Colon (tissue), 2 donors: ENCODE measurements around the gene ZNF385C.
A peak's percentile ranks its signal among the peaks of the same experiment; 100 is the strongest.
"Not testable (repeated sequence)": the region's sequence is repeated elsewhere in the genome, so short reads cannot be mapped to it uniquely, and the experiment has no call there.

ENCODE experiments used
- FAIRE-seq: peaks from 2 replicates; lab custom pipeline; 2012; peaks lifted over from hg19 to GRCh38; lab: Jason Lieb, UNC
- donor health status: control.
- donor health status: control.

ZNF385C gene, protein sequence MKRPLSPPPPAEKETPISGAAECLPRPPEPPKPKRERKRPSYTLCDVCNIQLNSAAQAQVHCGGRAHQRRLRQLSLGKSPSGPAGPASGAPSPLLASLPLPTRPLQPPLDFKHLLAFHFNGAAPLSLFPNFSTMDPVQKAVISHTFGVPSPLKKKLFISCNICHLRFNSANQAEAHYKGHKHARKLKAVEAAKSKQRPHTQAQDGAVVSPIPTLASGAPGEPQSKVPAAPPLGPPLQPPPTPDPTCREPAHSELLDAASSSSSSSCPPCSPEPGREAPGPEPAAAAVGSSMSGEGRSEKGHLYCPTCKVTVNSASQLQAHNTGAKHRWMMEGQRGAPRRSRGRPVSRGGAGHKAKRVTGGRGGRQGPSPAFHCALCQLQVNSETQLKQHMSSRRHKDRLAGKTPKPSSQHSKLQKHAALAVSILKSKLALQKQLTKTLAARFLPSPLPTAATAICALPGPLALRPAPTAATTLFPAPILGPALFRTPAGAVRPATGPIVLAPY

DNA sequence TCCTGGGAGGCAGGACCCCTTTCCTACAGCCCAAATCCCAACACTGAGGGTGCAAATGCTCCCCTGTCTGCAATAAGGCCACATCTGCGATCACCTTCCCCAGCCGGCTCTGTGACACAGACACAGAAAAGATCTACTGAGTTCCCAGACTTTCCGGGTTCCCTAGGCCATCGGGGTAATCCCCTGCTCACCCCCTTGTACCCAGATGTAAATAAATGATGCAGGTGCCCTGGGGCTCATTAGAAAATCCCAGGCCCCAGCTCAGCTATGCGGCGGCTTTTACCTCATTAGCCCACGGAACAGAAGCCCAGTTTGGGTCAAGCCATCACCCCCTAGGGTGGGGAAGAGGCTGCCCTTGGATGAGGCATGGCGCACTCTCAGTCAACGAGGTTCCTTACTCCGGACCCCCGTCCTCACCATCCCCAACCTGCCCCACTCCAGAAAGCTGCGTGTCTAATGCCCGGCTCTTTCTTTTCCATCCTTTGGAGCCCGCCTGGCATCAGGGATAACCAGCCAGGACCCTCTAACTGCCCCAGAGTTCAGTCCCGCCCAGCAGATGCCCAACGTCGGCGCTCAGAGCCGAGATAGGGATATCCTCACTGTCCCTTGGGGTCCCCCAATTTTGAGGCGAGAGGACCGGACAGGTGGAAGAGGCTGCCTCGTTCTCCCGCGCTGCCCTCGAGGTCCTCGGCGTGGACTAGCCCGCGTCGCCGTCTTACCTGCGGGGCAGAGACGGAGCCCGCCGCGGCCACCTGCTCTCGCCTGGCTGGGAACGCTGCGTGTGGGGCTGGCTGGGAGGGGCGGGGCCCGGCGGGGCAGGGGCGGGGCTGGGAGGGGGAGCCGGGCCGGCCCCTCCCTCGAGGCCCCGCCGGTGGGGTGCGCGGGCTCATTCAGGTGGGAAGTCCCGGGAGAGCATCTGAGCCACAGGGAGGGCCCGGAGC is at the start of gene ZNF385C:
Gene ZNF385C (minus strand): TSS at position 783 of the 941 bp plus-strand sequence. CDS start 35,417 bp downstream, outside the sequence.
- no peak for FAIRE-seq

DNA sequence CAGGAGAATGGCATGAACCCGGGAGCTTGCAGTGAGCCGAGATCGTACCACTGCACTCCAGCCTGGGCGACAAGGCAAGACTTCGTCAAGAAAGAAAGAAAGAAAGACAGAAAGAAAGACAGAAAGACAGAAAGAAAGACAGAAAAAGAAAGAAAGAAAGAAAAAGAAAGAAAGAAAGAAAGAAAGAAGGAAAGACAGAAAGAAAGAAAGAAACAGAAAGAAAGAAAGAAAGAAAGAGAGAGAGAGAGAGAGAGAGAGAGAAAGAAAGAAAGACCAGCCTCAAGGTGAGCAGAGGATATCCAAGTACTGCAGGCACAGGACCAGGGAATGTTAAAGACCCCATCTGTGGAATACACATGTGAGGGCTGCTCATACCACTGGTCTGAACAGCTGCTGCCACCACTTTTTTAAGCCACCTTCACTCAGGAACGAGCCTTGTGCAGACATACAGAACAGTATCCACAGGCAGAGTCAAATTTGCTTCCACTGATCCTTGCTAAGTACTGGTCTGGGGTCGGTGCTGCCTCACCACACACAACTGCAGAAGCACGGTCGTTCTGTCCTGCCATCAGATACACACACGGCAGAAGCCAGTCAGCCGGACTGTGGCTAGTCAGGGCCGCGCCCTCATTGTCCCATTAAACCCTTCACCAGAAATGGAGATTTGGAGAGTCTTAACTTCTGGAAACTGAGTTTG is 48.8 kb upstream of the ZNF385C start:
- no peak for FAIRE-seq

DNA sequence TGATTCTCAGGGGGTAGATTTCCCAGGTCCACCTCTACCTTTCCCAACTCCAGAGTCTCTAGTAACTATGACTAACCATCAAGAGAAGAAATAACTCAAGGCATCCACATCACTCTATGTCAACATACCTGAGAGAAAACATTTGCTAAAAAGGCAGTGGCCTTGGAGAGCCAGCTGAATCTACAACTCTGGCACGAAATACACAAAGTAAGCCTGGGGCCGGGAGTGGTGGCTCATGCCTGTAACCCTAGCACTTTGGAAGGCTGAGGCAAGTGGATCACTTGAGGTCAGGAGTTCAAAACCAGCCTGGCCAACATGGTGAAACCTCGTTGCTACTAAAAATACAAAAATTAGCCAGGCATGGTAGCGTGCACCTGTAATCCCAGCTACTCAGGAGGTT is 44.9 kb upstream of the ZNF385C start:
- not testable (repeated sequence) for FAIRE-seq

DNA sequence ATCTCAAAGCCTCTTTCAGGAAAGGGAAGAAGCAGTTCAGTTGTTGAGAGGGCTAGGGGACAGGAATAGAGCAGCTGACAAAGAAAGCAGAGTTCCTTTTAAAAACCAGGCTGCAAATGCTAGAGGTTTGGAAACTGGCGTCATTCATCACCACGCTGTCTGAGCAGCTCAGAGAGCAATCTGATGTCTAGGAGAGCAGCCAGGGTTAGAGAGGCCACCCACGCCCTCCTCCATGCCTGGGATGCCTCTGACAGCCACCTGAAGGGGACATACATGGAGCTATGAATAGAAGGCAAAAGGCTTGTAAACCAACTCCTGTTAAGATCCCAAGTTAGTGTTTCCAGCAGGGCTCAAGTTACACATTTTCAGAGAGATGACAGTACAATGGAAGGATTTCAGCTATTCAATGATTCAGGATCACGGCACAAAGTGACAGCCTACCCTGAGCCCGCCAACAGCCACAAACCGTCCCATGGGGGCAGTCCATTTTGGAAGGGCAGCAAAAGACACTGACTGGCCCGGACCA is 44.2 kb upstream of the ZNF385C start:
- FAIRE-seq, result no peak

DNA sequence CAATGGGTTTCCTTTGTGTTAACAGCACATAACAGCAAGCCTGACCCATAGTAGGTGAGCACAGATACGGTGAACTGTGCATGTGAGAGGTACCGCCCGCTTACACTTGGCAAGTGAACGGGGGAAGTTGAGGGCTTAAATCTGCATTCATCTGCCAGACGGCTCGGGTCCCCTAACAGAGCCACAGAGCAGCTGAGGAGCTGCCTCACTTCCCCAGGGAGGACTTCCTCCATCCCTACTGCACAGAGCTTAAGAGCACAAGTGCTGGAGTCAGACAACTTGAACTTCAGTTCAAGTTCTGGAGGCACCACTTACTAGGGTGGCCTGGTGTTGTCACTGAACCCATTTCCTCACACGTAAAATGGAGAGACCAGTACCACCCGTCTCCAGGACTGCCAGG is 43.1 kb upstream of the ZNF385C start:
- no peak for FAIRE-seq

DNA sequence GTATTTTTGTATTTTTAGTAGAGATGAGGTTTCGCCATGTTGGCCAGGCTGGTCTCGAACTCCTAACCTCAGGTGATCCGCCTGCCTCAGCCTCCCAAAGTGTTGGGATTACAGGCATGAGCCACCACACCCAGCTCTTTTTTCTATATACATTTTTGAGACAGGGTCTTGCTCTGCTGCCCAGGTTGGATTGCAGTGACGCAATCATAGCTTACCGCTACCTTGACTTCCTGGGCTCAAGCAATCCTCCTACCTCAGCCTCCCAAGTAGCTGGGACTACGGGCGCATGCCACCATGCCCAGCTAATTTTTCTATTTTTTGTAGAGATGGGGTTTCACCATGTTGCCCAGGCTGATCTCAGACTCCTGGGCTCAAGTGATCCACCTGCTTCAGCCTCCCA is 42.4 kb upstream of the ZNF385C start:
- FAIRE-seq, result not testable (repeated sequence)

DNA sequence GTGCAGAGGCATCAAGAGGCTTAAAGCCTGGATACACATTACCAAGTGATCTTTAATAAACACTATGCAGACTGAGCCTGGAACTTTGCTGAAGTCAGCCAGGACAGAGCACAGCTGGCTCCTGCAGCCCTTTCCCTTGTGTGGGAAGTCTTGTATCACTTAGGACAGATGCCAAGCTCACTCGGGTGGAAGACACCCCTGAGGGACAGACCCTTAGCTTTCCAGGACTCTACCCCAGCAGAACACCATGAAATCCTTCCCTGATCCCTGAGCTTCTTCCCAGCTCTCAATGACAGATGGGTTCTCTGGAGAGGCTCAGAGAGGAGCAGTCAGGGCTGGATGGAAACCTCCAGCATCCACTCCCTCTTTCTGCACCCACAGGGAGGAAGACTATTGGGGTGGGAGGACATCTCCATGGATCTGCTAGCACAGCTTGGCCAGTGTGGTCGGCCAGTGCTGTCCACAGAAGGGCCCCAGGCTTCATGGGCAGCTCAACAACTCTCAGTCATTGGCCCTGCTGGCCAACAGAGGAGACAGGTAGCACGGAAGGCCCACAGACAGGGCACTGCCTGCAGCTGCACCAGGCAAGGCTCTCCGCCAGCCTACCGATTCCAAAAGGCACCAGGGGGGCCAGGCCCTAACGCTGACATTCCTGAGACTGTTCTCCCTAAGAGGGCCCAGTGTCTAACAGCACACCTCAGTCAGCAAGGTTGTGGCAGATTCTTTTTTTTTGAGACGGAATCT is 40.6 kb upstream of the ZNF385C start:
- FAIRE-seq, result no peak

DNA sequence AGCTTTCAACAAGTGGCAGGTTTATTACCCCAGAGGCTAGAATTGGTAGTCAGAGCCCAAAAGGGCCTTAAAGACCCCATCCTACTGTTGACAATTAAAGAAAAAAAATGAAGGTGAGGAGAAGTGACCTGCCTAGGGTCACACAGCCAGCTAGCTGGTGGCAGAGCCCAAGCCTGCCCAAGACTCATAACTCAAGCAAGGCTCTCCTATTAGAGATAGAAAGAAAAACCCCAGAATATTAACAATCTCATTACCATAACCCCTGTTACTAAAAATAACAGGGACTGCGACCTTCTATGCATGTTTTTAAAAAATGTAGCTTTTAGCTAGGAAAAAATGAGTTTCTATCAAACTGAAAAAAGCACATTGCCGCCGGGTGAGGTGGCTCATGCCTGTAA is 38.4 kb upstream of the ZNF385C start:
- no peak for FAIRE-seq

DNA sequence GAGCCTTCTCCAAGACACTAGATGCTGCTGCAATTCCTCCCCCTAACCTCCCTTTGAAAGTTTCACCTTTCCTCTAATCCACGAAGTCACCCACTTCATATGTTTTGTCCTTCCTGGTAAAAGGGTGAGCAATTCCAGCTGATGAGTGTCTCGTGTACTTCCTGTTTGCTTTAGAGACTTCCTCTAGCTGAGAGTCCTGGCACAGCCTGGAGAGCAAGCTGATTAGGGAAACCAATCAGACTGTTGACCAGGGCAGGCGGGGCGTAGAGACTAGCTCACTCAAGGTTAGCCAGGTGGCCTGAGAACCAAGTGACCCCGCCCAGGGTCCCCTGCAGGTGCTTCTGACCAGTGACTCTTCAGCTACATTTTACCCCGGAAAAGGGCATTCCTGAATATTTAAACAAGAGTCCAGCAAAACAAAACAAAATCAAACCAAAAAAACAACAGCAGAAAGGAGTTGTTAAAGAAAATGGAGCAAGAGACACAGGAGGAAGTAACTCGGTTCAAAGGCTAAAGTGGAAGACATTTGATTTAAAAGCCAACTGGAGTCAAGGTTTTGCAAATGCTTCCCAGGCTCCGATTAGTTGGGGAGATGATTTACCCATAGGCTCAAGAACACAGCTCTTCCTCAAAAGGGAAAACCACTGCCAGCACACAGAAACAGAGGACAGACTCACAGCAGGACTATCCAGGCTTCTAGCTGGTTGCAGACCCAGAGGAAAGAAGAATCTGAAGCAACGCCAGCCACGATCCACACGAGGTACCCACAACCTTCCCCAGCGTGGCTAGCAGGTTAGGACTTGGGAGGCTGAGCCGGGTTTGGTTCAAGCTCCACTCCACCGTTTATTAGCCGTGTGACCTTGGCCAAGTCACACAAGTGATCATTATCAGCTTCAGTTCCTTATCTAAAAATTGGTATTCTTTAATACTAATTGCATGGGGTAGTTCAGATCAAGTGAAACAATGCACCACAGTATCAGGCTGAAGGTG is 37.7 kb upstream of the ZNF385C start:
- peak; percentile 18 for FAIRE-seq

DNA sequence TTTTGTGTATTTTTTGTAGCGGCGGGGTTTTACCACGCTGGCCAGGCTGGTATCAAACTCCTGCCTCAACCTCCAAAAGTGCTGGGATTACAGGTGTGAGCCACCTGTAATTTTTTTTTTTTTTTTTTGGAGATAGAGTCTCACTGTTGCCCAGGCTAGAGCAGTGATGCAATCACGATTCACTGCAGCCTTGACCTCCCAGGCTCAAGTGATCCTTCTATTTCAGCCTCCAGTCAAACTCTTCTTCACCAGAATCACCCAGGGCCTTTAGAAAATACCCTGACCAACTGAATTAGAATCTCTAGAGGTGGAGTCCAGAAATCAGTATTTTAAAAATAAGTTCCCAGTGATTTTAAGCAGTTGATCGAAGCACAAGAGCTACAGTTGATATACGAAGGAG is 36.9 kb upstream of the ZNF385C start:
- no peak for FAIRE-seq

DNA sequence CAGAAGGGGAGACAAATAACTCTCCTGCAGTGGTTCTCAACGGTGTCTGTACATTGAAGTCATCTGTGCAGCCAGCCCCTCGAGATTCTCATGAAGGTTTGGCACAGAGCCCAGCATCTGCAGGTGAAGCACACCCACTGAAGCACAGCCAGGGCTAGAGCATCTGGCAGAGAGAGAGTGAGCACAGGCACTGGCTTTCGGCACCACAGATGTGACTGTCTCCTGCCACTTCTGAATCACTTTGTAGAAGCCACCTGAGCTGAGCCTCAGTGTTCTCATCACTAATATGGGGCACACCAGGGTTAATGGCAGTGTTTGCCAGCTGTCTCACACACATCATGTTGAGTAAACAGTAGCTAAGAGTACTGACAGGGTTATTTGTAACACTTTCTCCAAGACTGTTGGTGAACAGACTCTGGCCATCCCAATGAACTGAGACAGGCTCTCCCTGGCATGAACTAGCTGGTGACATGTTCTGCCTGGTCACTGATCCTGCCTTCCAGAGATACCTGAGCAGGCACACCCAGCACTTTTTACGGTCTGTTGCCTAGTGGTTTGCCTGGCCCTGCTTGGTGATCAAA is 35.3 kb upstream of the ZNF385C start:
- FAIRE-seq, result no peak

DNA sequence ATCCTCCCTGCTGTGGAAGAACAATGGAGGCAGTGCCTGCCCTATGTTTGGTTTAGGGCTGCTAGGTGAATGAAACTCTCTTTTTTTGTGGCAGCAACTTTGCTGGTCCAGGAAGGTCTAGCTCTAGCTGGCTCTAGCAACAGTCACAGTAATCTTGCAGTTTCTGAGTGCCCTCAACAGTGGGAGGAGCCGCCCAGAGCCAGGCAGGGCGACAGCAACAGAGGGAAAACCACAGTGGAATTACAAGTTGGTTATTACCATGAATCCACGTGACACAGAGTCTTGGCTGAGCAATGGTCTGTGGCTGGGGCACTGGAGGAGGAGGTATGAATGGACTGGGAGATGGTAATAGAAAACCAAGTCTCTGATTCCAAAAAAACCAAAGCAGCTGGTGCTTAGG is 34.7 kb upstream of the ZNF385C start:
- no peak for FAIRE-seq

DNA sequence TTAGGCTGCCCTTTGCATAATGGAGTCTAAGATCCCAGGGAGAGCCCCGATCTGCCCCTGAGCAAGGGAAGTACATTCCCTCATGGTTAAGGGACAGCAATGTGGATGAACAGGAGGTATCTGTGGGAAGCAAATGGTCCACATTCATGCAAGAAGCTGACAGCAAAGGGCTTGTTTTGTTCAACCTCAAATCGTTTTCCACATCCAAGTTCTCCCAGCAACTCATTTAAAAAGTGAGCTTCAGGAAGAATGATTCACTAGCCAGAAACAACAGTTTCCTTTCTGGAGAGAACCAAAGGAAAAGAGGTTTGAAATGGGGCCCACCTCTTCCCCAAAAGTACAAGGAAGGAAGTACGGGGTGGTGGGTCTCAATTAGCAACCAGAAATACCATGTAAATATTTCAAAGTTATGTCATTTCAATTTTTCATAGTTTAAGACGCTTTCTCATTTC is 33.7 kb upstream of the ZNF385C start:
- FAIRE-seq, result no peak

DNA sequence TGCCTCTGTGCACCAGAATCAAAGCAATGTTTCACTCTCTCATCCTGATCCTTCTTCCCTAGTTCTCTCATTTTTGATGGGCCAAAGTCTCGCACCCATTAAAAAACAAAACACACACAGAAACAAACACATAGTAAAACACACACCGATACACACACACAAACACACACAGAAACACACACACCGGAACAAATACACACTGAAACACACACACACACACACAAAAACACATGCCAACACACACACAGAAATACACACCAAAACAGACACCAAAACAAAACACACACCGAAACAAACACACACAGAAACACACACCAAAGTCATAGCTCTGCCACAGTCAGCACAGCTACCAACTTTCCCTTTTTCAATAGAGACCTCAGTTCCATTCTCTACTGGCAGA is 33.0 kb upstream of the ZNF385C start:
- no peak for FAIRE-seq

DNA sequence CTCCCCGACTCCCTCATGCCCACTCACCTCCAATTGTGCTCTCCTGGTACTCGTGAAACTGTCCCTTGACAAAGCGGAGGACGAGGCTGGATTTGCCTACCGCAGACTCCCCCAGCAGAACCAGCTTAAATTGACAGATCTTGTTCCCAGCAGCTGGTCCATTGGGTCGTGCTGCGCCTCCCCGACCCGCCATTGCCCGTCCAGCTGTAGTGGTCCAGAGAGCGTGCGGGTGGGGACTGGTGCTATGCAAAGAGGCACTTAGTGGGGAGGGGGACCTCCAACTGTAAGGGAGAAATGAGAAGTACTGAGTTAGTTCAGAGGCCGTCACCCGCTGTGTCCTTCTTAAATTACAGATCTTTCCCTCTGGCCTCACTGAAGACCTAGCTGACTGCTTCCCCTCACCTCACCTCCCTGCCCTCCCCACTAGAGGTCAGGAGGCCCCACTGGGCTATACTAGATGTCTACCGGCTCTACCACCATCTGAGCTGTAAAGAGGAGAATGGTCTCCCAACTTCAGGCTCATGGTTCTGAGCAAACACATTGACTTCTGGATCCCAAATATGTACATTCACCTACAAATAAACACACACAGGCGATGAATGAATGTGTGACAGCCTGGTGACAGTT is 32.1 kb upstream of the ZNF385C start:
- FAIRE-seq, result no peak

DNA sequence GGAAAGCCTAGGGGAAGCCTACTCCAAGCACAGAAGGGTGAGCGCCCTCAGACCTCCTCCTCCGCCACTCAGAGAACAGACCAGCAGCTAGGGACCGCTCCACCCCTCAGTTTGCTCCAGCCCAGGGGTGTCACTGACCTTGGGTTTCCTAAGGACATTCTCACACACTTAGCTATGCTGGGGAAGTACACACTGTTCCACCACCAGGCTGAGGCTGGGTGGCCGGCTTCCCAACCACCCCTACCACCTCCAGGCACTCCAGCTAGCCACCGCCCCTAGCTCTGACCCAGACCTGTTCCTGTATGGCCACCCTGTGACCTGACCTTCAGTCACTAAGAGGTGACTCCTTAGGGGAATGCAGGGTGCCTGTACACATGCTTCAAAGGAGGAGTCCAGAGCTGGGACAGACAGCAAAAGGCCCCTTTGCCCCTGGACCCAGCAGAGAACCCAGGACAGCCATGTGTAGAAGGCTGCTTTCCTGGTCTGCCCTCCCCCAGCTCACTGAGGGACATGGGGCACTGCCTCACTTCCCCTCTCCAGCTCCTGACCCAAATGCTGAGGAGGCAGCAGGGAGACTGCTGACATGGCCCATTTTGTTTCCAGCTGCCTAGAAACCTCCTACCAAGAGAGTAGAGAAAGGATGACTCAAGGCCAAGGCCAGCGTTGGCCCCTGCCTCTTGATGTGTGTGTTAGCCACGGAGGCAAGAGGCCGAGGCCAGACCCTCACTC is 31.0 kb upstream of the ZNF385C start:
- no peak for FAIRE-seq

DNA sequence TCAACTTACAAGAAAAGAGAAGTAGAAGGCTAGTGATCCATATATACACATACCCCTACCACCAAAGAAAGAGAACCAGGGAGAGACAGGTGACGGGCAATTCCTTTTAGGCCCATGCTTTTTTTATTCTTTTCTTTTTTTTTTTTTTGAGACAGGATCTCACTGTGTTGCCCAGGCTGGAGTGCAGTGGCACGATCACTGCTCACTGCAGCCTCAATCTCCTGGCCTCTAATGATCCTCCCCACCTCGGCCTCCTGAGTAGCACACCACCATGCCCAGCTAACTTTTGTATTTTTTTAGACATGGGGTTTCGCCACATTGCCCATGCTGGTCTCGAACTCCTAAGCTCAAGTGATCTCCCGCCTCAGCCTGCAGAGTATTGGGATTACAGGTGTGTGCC is 29.1 kb upstream of the ZNF385C start:
- FAIRE-seq, result no peak

DNA sequence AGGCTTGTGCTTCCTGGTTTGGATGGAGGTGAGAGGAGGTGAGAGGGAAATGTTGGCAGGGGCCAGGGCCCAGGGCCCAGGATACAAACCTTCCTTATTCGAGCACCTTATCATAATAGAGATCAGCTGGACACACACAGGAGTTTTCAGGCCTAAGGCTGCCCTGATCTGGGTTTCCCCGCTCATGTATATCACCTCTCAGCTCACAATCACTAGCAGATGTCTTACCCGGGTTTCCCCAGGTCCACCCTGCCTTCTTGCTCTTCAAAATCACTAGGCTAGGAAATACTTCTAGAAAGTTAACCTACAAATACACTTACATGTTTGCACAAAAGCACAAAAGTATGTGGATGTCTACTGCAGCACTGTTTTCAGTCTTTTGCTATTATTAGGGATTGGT is 28.6 kb upstream of the ZNF385C start:
- no peak for FAIRE-seq
